Measurements from ENCODE around the gene ARHGAP26.
A peak's percentile ranks its signal among the peaks of the same experiment; 100 is the strongest.

ARHGAP26 gene

GRCh38 chr5:142883438-142883837, 113.3 kb downstream of the ARHGAP26 start:
- TF ChIP-seq CTCF (IDR thresholded peaks at IDR 0.05; ENCODE audit: extremely low read depth, insufficient read depth, missing control alignments) = no peak
- in situ Hi-C loops (cut with MboI; ENCODE audit: low pct_unique_long_range_greater_than_20kb, low sequenced_read_pairs, unreplicated experiment) = no loop called here

GRCh38 chr5:142884029-142884428, 113.9 kb downstream of the ARHGAP26 start:
- DNase-seq (ENCODE audit: low spot score) = no peak
- TF ChIP-seq CTCF (IDR thresholded peaks at IDR 0.05; ENCODE audit: extremely low read depth, insufficient read depth, missing control alignments) = no peak
- in situ Hi-C loops (cut with MboI; ENCODE audit: low pct_unique_long_range_greater_than_20kb, low sequenced_read_pairs, unreplicated experiment) = no loop called here

More at GRCh38 chr5:142883438-142883837, 113.3 kb downstream of the ARHGAP26 start:
- no peak for DNase-seq (ENCODE audit: low spot score)

- in situ Hi-C loops (cut with MboI; ENCODE audit: low pct_unique_long_range_greater_than_20kb, low sequenced_read_pairs, unreplicated experiment) = no loop called here
- DNase-seq (ENCODE audit: low spot score) = no peak
- TF ChIP-seq CTCF (IDR thresholded peaks at IDR 0.05; ENCODE audit: extremely low read depth, insufficient read depth, missing control alignments) = no peak
These were observed 116.0 kb downstream of the ARHGAP26 start for GRCh38 chr5:142886211-142886610.

- DNase-seq (ENCODE audit: low spot score) = no peak
- TF ChIP-seq CTCF (IDR thresholded peaks at IDR 0.05; ENCODE audit: extremely low read depth, insufficient read depth, missing control alignments) = no peak
- in situ Hi-C loops (cut with MboI; ENCODE audit: low pct_unique_long_range_greater_than_20kb, low sequenced_read_pairs, unreplicated experiment) = no loop called here
These were observed 116.8 kb downstream of the ARHGAP26 start for GRCh38 chr5:142886956-142887355.

- in situ Hi-C loops (cut with MboI; ENCODE audit: low pct_unique_long_range_greater_than_20kb, low sequenced_read_pairs, unreplicated experiment) = no loop called here
- DNase-seq (ENCODE audit: low spot score) = peak; percentile 46
- TF ChIP-seq CTCF (IDR thresholded peaks at IDR 0.05; ENCODE audit: extremely low read depth, insufficient read depth, missing control alignments) = peak; percentile 59
These were observed 118.4 kb downstream of the ARHGAP26 start for GRCh38 chr5:142888469-142889085.

- in situ Hi-C loops (cut with MboI; ENCODE audit: low pct_unique_long_range_greater_than_20kb, low sequenced_read_pairs, unreplicated experiment) = no loop called here
- TF ChIP-seq CTCF (IDR thresholded peaks at IDR 0.05; ENCODE audit: extremely low read depth, insufficient read depth, missing control alignments) = no peak
- DNase-seq (ENCODE audit: low spot score) = no peak
These were observed 121.8 kb downstream of the ARHGAP26 start for GRCh38 chr5:142892021-142892420.
